Retinal pigment epithelial cell (primary cell): ENCODE data around the gene VRK3.

Source experiments
- DNase-seq: peaks from one replicate; pipeline ENCODE4 v3.0.0-alpha.2; 2010; ENCODE audit warnings: low read depth
- H3K4me3 ChIP-seq: 2 replicates; pipeline ENCODE4 v1.5.1; 2011; ENCODE audit warnings: mild to moderate bottlenecking, low read length, control low read depth, moderate library complexity
- TF ChIP-seq, protein P1 (sequence below): conservative IDR thresholded peaks from 2 replicates; pipeline ENCODE4 v1.5.1; 2011; ENCODE audit warnings: low read depth, low read length, control low read depth, inconsistent platforms

The VRK3 gene

GRCh38 chr19:49936549-49936948 is 88.6 kb downstream of the VRK3 start:
- H3K4me3 ChIP-seq, result no peak overlapping the region
- TF ChIP-seq, protein P1, sequence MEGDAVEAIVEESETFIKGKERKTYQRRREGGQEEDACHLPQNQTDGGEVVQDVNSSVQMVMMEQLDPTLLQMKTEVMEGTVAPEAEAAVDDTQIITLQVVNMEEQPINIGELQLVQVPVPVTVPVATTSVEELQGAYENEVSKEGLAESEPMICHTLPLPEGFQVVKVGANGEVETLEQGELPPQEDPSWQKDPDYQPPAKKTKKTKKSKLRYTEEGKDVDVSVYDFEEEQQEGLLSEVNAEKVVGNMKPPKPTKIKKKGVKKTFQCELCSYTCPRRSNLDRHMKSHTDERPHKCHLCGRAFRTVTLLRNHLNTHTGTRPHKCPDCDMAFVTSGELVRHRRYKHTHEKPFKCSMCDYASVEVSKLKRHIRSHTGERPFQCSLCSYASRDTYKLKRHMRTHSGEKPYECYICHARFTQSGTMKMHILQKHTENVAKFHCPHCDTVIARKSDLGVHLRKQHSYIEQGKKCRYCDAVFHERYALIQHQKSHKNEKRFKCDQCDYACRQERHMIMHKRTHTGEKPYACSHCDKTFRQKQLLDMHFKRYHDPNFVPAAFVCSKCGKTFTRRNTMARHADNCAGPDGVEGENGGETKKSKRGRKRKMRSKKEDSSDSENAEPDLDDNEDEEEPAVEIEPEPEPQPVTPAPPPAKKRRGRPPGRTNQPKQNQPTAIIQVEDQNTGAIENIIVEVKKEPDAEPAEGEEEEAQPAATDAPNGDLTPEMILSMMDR, result no peak
- DNase-seq, result no peak

DNA sequence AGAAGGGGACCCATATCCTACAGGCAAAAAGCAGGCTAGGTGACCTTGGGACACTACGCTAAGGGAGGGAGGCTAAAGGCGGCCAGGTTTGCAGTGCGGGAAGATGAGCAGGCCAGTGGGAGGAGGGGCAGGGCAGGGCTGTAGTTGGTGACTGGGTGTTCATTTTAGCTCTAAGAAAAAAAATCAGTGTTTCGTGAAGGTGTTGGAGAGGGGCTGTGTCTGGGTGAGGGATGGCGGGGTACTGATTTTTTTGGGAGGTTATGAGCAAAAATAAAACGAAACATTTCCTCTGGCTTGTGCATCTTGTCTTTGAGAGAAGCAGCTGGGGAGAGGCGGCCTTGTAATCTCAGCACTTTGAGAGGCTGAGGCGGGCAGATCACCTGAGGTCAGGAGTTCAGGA is 91.5 kb downstream of the VRK3 start:
- H3K4me3 ChIP-seq, result no peak overlapping the region
- TF ChIP-seq, protein P1, result no peak
- DNase-seq, result no peak

DNA sequence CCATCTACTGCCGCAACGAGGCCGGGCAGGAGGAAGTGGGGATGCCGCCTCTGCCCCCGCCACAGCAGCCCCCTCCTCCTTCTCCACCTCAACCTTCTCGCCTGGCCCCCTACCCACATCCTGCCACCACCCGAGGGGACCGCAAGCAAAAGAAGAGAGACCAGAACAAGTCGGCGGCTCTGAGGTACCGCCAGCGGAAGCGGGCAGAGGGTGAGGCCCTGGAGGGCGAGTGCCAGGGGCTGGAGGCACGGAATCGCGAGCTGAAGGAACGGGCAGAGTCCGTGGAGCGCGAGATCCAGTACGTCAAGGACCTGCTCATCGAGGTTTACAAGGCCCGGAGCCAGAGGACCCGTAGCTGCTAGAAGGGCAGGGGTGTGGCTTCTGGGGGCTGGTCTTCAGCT is 92.4 kb downstream of the VRK3 start:
- no peak for DNase-seq
- TF ChIP-seq, protein P1, result no peak
- no peak overlapping the region for H3K4me3 ChIP-seq

- H3K4me3 ChIP-seq, result no peak overlapping the region
- no peak for DNase-seq
- TF ChIP-seq, protein P1, result no peak
These were observed 93.1 kb downstream of the VRK3 start for GRCh38 chr19:49932041-49932451.

- no peak for DNase-seq
- H3K4me3 ChIP-seq, result no peak overlapping the region
- TF ChIP-seq, protein P1, result no peak
These were observed 93.7 kb downstream of the VRK3 start for GRCh38 chr19:49931293-49932040.

DNA sequence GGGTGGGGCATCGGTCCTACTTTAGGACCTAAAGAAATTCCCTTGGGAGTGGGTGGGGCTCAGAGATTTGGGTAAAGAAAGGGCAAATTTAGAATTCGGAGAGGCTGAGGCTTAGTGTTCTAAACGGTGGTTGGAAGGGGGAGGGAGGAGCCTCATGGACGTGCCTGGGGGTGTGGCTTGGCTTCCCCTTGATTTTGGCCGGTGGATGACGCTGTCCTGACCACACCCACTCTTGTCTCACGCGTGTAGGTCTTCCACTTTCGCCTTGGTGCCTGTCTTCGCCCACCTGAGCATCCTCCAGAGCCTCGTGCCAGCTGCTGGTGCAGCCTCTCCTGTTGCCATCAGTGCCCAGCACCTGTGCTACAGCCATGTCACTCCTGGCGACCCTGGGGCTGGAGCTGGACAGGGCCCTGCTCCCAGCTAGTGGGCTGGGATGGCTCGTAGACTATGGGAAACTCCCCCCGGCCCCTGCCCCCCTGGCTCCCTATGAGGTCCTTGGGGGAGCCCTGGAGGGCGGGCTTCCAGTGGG is 94.6 kb downstream of the VRK3 start:
- TF ChIP-seq, protein P1, result no peak
- H3K4me3 ChIP-seq, result peak overlapping the region; percentile 87
- no peak for DNase-seq

- H3K4me3 ChIP-seq, result peak overlapping the region; percentile 87
- TF ChIP-seq, protein P1, result no peak
- peak; percentile 93 for DNase-seq
These were observed 95.3 kb downstream of the VRK3 start for GRCh38 chr19:49929611-49930482.
